Measurements from ENCODE around the gene MYO5A.
"Not testable (repeated sequence)": the region's sequence is repeated elsewhere in the genome, so short reads cannot be mapped to it uniquely, and the experiment has no call there.

The MYO5A gene

DNA sequence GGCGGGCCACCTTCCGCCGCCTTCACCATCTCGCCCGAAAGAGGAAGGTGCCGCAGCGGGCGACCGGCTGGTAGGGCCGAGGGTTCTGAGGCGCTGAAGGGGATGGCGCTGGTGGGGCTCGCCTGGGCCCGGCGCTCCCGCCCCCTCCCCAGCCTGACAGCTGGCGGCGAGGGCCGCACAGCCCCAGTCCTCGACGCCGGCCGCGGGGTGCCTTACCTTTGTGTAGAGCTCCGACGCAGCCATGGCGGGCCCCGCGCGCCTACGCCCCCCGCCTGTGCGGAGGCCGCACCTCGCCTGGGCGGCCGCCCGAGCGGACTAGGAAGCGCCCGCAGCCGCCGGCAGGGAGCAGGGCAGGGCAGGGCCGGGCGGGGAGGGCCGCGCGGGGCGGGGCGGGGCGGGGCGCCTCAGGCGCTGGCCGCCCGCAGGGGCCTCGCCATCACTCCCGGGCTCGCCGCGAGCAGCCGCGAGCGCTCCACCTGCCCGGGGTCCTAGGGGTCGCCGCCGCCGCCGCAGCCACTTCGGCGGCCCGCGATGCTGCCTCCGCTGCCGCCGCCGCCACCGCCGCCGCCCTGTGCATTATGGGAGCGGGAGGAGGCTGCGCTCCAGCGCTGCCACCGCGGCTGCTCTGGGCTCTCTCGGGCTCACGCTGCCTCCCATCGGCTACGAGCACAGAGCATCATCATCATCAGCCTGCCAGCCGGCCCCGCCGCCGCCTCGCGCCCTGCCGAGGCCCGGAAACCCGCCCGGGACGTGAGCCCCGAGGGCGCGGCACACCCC, at the start of gene MYO5A:
MYO5A (minus strand) TSS at position 317 of the 777 bp plus-strand sequence; CDS start at position 243, 74 bp downstream.
- in situ Hi-C loops (cut with HindIII; ENCODE audit: low sequenced_read_pairs) = no loop called here

GRCh38 chr15:52576692-52577091, 48.0 kb upstream of the MYO5A start:
- in situ Hi-C loops (cut with HindIII; ENCODE audit: low sequenced_read_pairs) = no loop called here

GRCh38 chr15:52575573-52575972, 46.9 kb upstream of the MYO5A start:
- in situ Hi-C loops (cut with HindIII; ENCODE audit: low sequenced_read_pairs) = not testable (repeated sequence)

- in situ Hi-C loops (cut with HindIII; ENCODE audit: low sequenced_read_pairs) = no loop called here
These were observed 46.4 kb upstream of the MYO5A start for GRCh38 chr15:52575072-52575471.

- in situ Hi-C loops (cut with HindIII; ENCODE audit: low sequenced_read_pairs) = not testable (repeated sequence)
These were observed 45.9 kb upstream of the MYO5A start for GRCh38 chr15:52574623-52575022.

GRCh38 chr15:52568601-52569585, 40.2 kb upstream of the MYO5A start, which contains the start of gene ARPP19:
Gene ARPP19 (minus strand): TSS chr15:52569030. CDS start chr15:52568892, 138 bp downstream.
- in situ Hi-C loops (cut with HindIII; ENCODE audit: low sequenced_read_pairs) = no loop called here

DNA sequence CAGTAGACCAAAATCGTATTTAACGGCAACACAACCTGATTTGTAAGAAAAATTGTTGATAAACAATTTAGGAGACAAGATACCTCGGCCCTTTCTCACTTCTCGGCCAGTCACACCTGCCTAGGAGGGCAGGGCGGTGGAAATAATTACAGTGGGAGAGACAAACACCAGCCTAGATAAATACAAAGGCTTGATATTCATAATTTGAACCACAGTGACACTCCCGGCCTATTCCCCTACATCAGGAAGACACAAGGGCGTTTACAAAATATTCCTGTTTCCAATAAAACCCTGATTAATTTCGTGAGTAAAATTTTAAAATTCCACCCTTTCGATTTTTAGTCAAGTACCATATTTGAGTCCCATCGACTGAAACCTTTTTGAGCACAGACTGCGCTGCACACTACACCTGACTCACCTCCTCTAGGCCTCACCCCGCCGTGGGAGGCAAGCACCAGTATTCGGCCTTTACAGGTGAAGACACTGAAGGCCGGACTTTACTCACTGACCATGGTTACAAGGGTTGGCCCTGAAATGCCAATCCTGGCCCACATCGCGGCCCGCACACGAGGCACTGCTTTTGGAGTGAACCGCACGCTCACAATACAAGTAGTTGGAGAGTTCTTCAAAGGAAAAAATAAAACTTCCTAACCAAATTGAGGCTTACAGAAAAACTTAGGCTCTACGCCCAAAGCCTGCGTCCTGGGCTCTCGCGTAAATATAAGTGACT, 39.4 kb upstream of the MYO5A start:
- in situ Hi-C loops (cut with HindIII; ENCODE audit: low sequenced_read_pairs) = no loop called here

DNA sequence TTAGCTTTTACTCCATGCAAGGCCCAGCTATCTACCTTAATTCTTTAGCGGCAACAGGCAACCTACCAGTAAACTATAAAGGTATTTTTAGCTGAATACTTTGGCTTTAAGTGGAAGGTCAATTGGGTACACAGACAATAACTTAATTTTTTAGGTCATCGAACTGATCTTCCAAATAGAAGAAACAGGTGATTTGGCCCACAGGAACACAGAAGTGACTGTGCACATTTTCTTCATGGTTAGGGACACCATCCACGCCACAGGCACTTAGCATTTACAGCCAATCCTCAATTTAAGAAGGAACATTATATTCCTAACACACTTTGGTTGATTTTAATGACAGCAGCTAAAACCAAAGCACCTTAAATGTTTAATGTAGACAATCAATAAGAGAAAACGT, 38.2 kb upstream of the MYO5A start:
- in situ Hi-C loops (cut with HindIII; ENCODE audit: low sequenced_read_pairs) = no loop called here

DNA sequence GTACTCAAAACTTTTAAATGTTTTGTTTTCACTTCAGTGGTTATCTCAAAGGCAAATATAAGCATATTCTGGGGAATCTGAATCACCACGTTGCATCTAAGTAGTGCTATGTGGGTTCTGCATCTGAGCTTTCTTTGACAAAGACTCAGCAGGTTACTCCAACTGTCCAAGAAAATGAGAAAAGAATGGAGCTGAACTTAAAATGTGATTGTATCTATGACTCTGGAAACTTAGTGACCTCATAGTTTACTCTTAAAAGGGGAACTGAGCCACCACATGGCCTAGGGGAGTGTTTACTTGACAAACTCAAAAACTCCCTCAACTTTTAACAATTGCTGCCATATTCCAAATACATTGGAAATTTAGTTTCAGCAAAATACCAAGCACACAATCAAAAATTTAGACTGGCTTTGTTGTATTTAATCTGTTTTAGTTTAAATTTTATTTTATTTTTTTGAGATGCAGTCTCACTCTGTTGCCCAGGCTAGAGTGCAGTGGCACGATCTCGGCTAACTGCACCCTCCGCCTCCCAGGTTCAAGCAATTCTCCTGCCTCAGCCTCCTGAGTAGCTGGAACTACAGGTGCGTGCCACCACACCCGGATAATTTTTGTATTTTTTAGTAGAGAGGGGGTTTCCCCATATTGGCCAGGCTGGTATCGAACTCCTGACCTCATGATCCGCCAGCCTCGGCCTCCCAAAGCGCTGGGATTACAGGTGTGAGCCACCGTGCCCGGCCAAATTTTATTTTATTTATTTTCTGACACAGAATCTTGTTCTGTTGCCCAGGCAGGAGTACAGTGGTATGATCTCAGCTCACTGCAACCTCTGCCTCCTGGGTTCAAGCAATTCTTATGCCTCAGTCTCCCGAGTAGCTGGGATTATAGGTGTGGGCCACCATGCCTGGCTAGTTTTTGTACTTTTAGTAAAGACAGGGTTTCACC, 37.0 kb upstream of the MYO5A start:
- in situ Hi-C loops (cut with HindIII; ENCODE audit: low sequenced_read_pairs) = not testable (repeated sequence)

DNA sequence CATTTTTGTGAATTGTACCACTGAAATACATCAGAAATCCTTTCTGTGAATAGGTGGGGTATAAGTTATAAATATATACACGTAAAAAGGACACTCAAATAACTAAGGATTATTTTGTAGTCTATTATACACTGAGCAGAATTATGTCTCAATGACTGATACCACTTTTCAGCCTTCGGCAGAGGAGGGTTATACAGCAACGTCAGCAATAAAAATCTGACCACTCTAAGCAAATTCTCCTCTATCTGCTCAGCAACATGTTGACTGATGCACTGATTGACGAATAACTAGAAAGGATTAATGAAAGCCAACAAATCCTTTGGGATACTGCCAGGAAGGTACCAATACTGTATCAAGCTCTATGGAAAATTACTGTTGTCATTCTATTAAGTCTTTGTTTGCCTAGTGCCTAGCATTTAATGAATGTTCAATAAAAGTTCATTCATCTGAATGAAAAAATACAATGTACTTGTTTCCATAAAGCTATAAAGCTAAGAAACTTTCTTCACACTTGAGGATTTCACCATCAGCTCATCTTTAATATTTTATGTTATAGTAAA, 34.9 kb upstream of the MYO5A start:
- in situ Hi-C loops (cut with HindIII; ENCODE audit: low sequenced_read_pairs) = no loop called here

GRCh38 chr15:52559575-52559974, 30.9 kb upstream of the MYO5A start:
- in situ Hi-C loops (cut with HindIII; ENCODE audit: low sequenced_read_pairs) = no loop called here

- in situ Hi-C loops (cut with HindIII; ENCODE audit: low sequenced_read_pairs) = no loop called here
These were observed 30.3 kb upstream of the MYO5A start for GRCh38 chr15:52559022-52559421.

GRCh38 chr15:52558196-52558595, 29.5 kb upstream of the MYO5A start:
- in situ Hi-C loops (cut with HindIII; ENCODE audit: low sequenced_read_pairs) = no loop called here

DNA sequence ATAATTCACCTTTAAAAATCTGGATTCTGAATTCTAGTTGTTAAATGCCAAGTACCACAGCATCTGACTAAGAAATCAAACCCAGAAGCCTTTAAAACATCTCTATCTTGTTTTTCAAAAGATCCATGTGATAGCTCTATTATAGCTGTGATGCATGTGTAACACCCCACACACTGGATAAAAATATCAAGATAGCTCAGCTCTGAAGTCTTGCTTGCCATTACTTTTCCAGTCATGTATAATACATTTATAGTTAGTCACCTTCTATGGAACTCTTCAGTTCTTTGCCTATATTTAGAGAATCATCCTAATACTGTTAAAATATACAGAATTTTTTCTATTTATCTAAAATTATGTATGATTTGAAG, 28.6 kb upstream of the MYO5A start:
- in situ Hi-C loops (cut with HindIII; ENCODE audit: low sequenced_read_pairs) = no loop called here

GRCh38 chr15:52556524-52557273, 28.0 kb upstream of the MYO5A start:
- in situ Hi-C loops (cut with HindIII; ENCODE audit: low sequenced_read_pairs) = no loop called here

- in situ Hi-C loops (cut with HindIII; ENCODE audit: low sequenced_read_pairs) = no loop called here
These were observed 23.6 kb upstream of the MYO5A start for GRCh38 chr15:52552303-52552702.

GRCh38 chr15:52551762-52552161, 23.1 kb upstream of the MYO5A start:
- in situ Hi-C loops (cut with HindIII; ENCODE audit: low sequenced_read_pairs) = no loop called here

- in situ Hi-C loops (cut with HindIII; ENCODE audit: low sequenced_read_pairs) = not testable (repeated sequence)
These were observed 22.5 kb upstream of the MYO5A start for GRCh38 chr15:52551186-52551585.

Data from DLD1 (cell line).